SKM-1 (cell line): ENCODE data around the gene ZNF518B.

Experiments
- DNase-seq: peaks from one replicate; lab custom pipeline; 2025; ENCODE audit not compliant: unreplicated experiment; lab: John Stamatoyannopoulos, UW

ZNF518B gene, protein sequence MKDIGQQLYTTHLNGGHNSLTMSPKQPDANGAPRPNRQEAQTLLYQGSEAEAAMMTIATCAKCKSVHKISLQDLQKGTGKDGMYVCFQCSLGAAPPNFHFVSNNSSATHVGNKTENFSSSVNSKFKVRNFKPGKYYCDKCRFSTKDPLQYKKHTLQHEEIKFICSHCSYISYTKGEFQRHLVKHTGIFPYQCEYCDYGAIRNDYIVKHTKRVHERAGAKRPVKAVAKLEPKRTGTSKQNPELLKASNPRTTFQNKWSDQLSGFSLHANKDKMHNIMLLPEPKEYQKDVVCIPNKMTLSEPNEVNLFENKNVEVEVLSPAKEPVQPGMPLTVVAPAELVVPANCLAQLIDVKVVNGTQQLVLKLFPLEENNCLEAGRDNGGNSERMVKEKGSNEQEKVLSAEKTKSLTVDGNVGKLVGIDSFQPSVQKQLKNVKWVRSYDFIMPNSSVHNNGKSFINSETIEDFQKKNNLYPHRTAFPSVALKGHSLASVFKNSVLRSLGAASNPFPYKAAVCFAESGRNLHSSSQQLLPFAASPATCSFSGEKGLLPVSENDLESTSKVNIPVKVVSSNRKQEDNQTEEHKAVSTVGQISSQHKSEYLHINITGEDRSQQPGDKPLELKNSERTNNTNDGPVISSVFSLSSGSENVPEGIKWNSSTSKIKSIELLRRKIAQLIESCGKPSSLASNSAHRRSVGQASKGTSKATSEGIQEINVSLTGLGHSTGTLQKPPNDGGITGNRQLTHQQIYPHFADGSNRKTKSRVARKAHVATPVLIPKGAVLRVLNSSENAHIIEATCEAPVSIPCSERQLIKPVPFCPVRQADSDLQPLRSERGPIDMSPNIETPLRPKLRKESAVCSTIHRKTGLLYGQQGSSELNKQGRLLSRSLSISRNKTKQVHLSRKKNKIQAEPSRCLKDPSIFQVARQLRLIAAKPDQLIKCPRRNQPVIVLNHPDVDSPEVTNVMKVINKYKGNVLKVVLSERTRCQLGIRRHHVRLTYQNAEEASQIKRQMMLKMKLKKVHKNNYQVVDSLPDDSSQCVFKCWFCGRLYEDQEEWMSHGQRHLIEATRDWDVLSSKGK

DNA sequence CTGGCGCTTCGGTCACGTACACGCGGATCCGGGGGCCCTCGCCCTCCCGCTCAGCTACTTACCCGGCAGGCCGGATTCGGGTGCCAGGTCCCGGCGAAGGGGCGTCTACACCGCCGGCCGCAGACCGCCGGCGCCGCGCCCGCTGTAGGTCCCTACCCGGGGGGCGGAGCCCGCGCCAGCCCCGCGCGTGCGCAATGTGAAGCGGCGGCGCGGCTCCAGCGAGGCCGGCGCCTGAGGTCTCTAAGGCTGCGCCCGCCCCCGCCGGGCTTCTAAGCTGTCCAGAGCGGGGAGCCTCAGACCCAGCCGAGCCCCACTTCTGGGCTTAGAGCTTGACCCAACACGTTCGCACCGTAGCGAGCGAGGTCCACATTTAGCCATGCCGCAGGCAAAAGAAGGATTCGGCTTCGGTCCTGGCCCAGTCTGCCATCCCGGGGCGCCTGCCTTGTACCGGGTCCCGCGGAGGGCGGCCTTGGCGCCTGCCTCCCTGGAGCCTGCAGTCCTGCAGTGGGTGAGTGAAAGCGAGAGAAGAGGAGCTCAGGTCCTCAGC is at the start of gene ZNF518B:
Gene ZNF518B, minus strand, starts transcription at position 172 of the 547 bp plus-strand sequence. CDS start 11,098 bp downstream, outside the sequence.
- DNase-seq = no peak

GRCh38 chr4:10506077-10506476 is 48.9 kb upstream of the ZNF518B start:
- DNase-seq = peak; percentile 23

GRCh38 chr4:10504570-10505179 is 47.4 kb upstream of the ZNF518B start:
- DNase-seq = no peak

- DNase-seq = no peak
Observed at GRCh38 chr4:10502717-10503116, 45.5 kb upstream of the ZNF518B start.

GRCh38 chr4:10500776-10501175 is 43.5 kb upstream of the ZNF518B start:
- no peak for DNase-seq

DNA sequence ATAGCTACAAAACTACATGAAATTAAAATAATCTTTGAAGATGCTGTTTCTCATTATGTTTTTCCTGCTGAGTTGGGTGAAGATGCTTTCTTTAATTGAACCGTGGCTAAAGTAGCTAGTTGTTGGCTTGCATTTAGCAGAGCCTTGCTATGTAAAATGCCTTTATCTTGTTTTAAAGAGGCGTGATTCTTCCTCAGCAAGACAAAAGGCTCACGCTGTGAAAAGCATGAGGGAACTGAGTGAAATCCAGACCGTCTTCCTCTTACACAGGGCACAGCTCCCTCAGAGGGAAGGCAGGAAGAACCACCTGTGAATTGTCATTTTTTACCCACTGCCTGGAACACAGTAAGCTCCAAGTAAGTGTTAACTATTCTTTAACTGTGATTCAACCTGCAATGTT is 39.0 kb upstream of the ZNF518B start:
- DNase-seq = no peak

- DNase-seq = no peak
Observed at GRCh38 chr4:10495651-10496050, 38.4 kb upstream of the ZNF518B start.

DNA sequence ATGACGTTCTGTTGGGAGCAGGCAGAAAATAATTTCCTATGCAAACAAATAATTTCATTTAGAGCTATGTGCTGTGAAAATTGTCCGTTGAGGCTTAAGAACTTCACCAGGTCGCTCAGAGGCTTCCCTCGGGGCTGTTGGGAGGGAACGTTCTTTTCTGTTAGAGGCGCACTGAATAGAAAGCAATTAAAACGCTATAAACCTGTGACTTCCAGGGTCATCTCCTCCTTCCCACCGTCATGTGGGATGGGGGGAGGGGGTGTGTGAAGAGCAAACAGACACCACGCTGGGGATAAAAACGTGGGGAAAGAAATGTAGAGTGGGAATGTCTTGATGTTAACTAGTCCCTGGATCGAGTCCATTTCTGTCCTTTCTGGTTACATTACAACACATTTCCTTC is 35.2 kb upstream of the ZNF518B start:
- no peak for DNase-seq

DNA sequence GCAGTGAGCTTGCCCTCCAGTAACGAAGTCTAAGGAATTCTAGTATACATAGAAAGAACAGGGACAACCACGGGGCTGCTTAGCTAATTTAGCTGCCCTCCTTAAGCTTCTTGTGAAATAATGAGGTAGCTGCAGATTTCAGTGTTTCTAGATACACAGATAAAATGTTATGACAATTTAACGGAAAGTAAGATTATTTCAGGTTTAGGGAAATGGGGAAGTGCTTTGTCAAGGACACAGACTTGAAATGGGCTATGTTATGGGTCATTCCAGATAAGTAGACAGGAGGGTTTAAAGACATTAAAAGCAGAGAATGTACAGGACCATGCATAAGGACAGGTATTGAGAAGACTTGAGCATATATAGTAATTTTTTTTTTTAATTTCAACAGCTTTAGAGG is 34.2 kb upstream of the ZNF518B start:
- no peak for DNase-seq

GRCh38 chr4:10490996-10491395 is 33.8 kb upstream of the ZNF518B start:
- no peak for DNase-seq

DNA sequence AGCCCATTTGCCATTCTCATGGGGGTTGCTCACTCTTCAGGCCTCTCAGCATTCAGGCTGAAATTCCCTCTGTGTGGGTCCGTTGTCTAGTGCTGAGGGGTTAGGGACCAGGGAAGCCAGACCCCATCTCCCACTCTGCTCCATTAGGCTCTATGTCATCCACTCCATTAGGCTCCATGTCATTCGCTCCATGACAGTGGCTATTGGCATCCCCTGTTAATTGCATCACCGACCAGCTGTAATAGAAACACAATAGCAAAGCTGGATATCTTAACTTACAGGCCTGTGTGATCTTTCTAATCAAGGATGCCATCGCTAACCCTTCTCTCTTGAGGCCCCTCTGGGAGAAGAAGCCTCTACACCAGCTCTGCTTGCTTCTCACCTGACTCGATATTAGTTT is 25.7 kb upstream of the ZNF518B start:
- DNase-seq = no peak

- no peak for DNase-seq
Observed at GRCh38 chr4:10480616-10481015, 23.4 kb upstream of the ZNF518B start.

- DNase-seq = no peak
Observed at GRCh38 chr4:10478621-10479020, 21.4 kb upstream of the ZNF518B start.

DNA sequence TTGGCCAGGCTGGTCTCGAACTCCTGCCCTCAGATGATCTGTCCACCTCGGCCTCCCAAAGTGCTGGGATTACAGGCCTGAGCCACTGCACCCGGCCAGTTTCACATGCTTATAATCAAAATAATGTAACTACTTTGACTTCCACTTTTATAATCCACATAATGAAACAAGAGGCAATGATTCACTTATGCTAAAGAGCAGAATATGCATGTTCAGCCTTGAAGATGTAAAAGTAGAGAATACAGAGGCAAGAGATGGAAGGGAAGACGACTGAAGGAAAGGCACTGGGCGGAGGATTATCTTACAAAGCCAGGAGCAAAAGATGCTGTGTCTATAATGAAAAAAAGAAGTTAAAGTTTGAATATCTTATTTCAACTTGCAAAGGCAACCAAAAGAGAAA is 13.3 kb upstream of the ZNF518B start:
- no peak for DNase-seq

DNA sequence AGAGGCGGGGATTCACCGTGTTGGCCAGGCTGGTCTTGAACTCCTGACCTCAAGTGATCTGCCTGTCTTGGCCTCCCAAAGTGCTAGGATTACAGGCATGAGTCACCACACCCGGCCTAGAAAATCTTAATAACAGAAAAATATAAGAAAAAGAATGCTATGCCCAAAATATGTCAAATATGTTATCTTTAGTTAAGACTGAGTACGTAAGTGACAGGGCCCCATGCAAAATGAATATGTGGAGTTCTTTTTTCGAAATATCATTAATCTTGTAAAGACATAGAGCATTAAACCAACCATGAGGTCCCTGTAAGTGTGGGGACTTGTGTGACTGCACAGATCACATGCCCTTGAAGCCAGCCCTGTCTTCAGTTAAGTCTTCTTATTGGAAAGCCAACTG is 8.9 kb upstream of the ZNF518B start:
- no peak for DNase-seq

DNA sequence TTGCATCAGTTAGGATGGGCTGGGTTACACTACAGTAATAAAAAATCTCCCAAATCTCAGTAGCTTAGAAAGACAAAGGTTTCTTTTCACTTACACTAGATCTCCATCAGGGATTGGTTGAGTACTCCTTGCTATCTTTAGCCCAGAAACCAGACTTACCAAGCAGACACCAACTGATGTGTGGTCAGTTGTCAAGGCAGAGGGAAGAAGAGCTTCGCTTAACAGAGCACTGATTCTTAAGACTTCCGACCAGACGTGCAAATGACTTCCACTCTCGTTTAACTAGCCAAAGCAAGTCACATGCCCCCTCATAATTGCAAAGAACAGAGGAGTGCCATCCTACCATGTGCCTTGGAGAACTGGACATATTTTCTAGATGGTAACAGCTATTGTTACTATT is 5.7 kb upstream of the ZNF518B start:
- no peak for DNase-seq

DNA sequence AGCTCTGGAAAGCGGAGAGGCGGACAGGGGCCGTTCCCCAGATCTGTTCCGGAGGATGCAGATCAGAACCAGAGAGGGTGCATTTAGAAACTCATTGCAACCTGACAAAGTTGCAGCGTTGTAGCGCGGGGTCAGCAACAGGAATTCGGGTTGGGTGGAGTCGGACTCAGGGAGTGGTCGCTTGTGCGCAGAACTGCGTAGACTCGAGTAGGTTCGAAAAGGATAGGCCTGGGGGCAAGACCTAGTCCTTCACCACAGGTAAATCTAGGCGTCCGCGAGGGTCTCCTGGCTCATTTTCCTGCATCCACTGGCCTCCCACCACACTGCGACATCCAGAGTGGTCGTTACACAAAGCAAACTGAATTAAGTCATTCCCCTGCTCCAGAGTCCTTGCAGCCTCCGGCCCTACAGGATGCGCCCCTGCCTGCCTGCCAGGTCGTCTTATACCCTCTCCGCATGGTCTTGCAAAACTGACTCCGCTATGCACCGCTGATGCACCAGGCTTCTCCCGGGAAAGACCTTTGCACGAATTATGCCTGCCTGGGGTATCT is 4.7 kb upstream of the ZNF518B start:
- no peak for DNase-seq

DNA sequence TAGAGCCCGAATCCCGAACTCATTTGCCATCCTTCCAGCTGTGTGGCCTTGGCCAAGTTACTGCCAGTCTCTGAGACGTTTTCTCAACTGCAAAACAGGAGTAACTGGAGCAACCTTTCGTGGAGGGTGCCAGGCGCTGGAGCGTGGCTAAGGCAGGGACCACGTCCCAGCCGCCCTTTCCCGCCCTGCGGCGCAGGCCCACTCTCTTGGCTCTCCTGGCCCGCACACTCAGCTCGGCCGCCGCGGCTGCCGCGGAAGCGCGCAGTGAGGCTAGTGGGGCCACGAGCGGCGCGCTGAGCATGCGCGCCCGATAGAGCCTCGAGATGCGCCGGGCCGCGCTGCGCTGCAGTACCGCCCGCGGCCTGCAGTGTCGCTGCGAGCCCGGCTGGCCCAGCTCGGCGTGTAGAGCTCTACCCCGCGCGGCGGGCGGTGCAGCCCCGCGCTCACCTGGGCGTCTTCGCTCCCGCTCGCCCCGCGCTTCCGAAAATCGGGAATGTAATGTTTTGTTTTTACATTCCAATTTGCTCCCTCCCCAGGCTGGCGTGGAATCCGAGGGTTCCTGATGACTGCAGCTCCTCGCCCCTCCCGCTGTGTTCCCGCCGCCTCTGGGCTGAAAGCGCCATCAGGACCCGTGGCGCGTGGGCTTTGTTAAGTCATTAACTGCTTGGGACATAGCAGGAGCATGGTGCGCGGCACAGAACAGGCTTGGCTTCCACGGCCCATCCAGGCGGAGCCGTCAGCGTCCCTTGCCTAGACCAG is 4.0 kb upstream of the ZNF518B start:
- peak; percentile 49 for DNase-seq

DNA sequence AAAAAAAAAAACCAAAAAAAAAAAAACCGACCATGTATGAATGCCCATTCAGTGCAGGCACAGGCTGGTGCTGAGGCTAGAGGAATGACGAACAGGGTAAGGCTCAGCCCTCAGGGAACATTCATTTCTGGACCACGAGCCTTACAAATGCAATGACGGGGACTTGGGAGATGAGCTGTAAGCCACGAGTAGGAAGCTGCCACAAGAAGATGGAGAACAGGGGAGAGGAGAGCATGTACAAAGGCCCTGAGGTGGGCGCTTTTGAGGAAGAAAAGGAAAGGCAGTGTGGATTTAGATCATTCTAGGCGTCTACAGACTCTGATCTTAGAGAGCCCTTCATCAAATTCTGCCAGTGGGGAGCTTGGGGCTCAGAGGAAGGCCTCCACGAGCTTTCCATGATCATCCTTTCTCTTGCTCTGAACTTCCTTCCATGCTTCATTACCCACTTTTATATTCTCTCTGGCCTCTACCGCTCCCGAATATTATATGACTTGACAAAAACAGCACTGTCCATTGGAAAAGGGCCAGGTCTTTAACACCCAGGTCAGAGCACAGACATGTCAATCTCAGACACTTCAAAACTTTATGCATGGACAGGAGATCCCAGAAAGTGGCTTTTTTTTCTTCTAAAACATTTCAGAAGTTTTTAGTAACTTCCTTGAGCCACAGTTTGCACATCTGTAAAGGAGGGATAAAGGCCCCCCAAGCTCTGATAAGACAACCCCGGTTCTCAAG is 3.3 kb upstream of the ZNF518B start:
- DNase-seq = no peak
